K562 (cell line): ENCODE measurements around the gene TBC1D17. TPM values are rescaled to one million over a fixed set of nuclear protein-coding genes. Genes with fewer than 3 reads are reported as not detected.

Source experiments
- AFF4 ChIP-seq: sonication (generic); formaldehyde crosslinking; IDR thresholded peaks from 2 replicates; pipeline ENCODE4 v1.8.0; 2023; ENCODE audit warnings: mild to moderate bottlenecking, missing genetic modification reagents
- EGR1 ChIP-seq: fragments of 450-650 bp; conservative IDR thresholded peaks from 2 replicates; pipeline ENCODE4 v1.6.1; 2017; ENCODE audit warnings: mild to moderate bottlenecking
- ETV1 ChIP-seq: fragments of 450-650 bp; conservative IDR thresholded peaks from 2 replicates; pipeline ENCODE4 v1.6.1; 2016; ENCODE audit warnings: missing genetic modification characterization, control low read depth, low read depth, missing compliant biosample characterization
- FOSL1 ChIP-seq: fragments of 200-800 bp; sonication (Bioruptor generic); conservative IDR thresholded peaks from 2 replicates; pipeline ENCODE4 v1.6.1; 2016; ENCODE audit warnings: missing genetic modification characterization, missing compliant biosample characterization
- FOXA3 ChIP-seq, 2 experiments: fragments of 450-650 bp in 1 of 2; sonication (generic) in 1 of 2; formaldehyde crosslinking; IDR thresholded peaks in 1 of 2; conservative IDR thresholded peaks in 1 of 2; 2 replicates each; pipeline versions ENCODE4 v1.4.0 to v1.8.0; 2020 to 2022; ENCODE audit warnings: mild to moderate bottlenecking in 2 of 2, missing genetic modification reagents in 1 of 2
- GATA2 ChIP-seq: sonication (generic); formaldehyde crosslinking; IDR thresholded peaks from 2 replicates; pipeline ENCODE4 v1.4.0; 2020; ENCODE audit warnings: mild to moderate bottlenecking, missing genetic modification reagents
- ID3 ChIP-seq, 2 experiments: fragments of 250-450 bp in 1 of 2; fragments of 450-650 bp in 1 of 2; sonication (Bioruptor Pico) in 1 of 2; IDR thresholded peaks; 2 replicates each; pipeline versions ENCODE4 v1.6.1 to v1.8.0; 2016 to 2021; ENCODE audit warnings: mild to moderate bottlenecking in 2 of 2, moderate library complexity in 2 of 2, missing compliant biosample characterization in 1 of 2, missing genetic modification characterization in 1 of 2
- NFYB ChIP-seq: IDR thresholded peaks from 2 replicates; pipeline ENCODE4 v1.6.1; 2011; ENCODE audit warnings: mild to moderate bottlenecking, moderate library complexity; ENCODE audit not compliant: insufficient read length; ENCODE audit errors: extremely low read depth
- PHB2 ChIP-seq: fragments of 450-650 bp; IDR thresholded peaks from 2 replicates; pipeline ENCODE4 v1.6.1; 2017; ENCODE audit warnings: low read depth
- POLR2G ChIP-seq: fragments of 200-400 bp; formaldehyde crosslinking; IDR thresholded peaks from 2 replicates; pipeline ENCODE4 v1.6.1; 2017; ENCODE audit warnings: low read depth, mild to moderate bottlenecking, antibody characterized with exemption, low read length, moderate library complexity
- RBM15 ChIP-seq: fragments of 200-400 bp; formaldehyde crosslinking; IDR thresholded peaks from 2 replicates; pipeline ENCODE4 v1.6.1; 2018; ENCODE audit warnings: mild to moderate bottlenecking, low read length, moderate library complexity; ENCODE audit not compliant: insufficient read depth
- SMAD2 ChIP-seq: fragments of 150-350 bp; IDR thresholded peaks from 2 replicates; pipeline ENCODE4 v1.6.1; 2014; ENCODE audit warnings: low read depth, mild to moderate bottlenecking, low read length
- U2AF2 ChIP-seq: fragments of 200-400 bp; formaldehyde crosslinking; optimal IDR thresholded peaks from 2 replicates; pipeline ENCODE3; 2017; ENCODE audit warnings: low read depth, mild to moderate bottlenecking, low read length
- ZEB2 ChIP-seq: fragments of 450-650 bp; IDR thresholded peaks from 2 replicates; pipeline ENCODE4 v1.6.1; 2016
- ZNF24 ChIP-seq: fragments of 450-650 bp; IDR thresholded peaks from 2 replicates; pipeline ENCODE4 v1.6.1; 2016
- ZNF311 ChIP-seq: fragments of 250-450 bp; sonication (Bioruptor Pico); IDR thresholded peaks from 2 replicates; pipeline ENCODE4 v1.4.0; 2020; ENCODE audit warnings: mild to moderate bottlenecking, moderate library complexity
- polyA plus RNA-seq, 8 experiments: library from polyadenylated mRNA; depleted of rRNA in 4 of 8; stranded (reverse) in 5 of 8; unstranded in 3 of 8; fragments of >200 nt; fragmentation: Nextera tagmentation in 2 of 8; fragmentation: Illumina TruSeq in 1 of 8; extraction: Ambion mirVana in 2 of 8; extraction: Trizol in 1 of 8; gene quantifications; 2 replicates each; pipeline versions ENCODE4 v1.2.1 to v1.2.3, GENCODE V29; 2011 to 2014; ENCODE audit warnings: inconsistent platforms in 1 of 8, missing spikeins in 1 of 8
- total RNA-seq, 7 experiments: library from RNA; depleted of rRNA in 6 of 7; stranded (reverse); fragments of >200 nt in 6 of 7; fragmentation: Illumina TruSeq in 2 of 7; extraction: Trizol in 2 of 7; gene quantifications; 2 replicates each; pipeline versions ENCODE4 v1.2.1 to v1.2.3, GENCODE V29; 2011 to 2021; ENCODE audit warnings: low replicate concordance in 1 of 7
- TF ChIP-seq, protein P1 (sequence below): fragments of 250-450 bp; sonication (Bioruptor Pico); IDR thresholded peaks from 2 replicates; pipeline ENCODE4 v1.4.0; 2020; ENCODE audit warnings: borderline replicate concordance
- TF ChIP-seq, protein P2 (sequence below): IDR thresholded peaks from 2 replicates; pipeline ENCODE4 v1.6.1; 2014; ENCODE audit warnings: antibody characterized with exemption
- TF ChIP-seq, protein P3 (sequence below): sonication (generic); formaldehyde crosslinking; IDR thresholded peaks from 2 replicates; pipeline ENCODE4 v1.5.0; 2020; ENCODE audit warnings: missing genetic modification reagents

The TBC1D17 gene
- total and polyA plus RNA-seq, 9 of the 15 experiments (the other 6 are each of a cell fraction or from before 2014, with no cell fraction given), result 0.42 to 16.0 (median 3.8) TPM

- TF ChIP-seq, protein P1, sequence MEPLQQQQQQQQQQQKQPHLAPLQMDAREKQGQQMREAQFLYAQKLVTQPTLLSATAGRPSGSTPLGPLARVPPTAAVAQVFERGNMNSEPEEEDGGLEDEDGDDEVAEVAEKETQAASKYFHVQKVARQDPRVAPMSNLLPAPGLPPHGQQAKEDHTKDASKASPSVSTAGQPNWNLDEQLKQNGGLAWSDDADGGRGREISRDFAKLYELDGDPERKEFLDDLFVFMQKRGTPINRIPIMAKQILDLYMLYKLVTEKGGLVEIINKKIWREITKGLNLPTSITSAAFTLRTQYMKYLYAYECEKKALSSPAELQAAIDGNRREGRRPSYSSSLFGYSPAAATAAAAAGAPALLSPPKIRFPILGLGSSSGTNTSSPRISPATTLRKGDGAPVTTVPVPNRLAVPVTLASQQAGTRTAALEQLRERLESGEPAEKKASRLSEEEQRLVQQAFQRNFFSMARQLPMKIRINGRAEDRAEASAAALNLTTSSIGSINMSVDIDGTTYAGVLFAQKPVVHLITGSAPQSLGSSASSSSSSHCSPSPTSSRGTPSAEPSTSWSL (CRISPR knock-in tag), result no peak
- TF ChIP-seq, protein P2, sequence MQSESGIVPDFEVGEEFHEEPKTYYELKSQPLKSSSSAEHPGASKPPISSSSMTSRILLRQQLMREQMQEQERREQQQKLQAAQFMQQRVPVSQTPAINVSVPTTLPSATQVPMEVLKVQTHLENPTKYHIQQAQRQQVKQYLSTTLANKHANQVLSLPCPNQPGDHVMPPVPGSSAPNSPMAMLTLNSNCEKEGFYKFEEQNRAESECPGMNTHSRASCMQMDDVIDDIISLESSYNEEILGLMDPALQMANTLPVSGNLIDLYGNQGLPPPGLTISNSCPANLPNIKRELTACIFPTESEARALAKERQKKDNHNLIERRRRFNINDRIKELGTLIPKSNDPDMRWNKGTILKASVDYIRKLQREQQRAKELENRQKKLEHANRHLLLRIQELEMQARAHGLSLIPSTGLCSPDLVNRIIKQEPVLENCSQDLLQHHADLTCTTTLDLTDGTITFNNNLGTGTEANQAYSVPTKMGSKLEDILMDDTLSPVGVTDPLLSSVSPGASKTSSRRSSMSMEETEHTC, result no peak
- TF ChIP-seq ZNF24 (no peak), U2AF2 (no peak), ETV1 (tag) (no peak), RBM15 (no peak), ID3 (CRISPR knock-in tag; IDR thresholded peaks at IDR 0.05) (no peak), ID3 (tag; IDR thresholded peaks at IDR 0.05) (no peak), SMAD2 (no peak), FOXA3 (CRISPR knock-in tag; conservative IDR thresholded peaks at IDR 0.05 in 1 of 2, IDR thresholded peaks at IDR 0.05 in 1 of 2) (no peak), NFYB (peak; percentile 64), FOSL1 (tag) (no peak), POLR2G (no peak), EGR1 (no peak), ZEB2 (no peak), ZNF311 (CRISPR knock-in tag) (no peak), AFF4 (no peak), GATA2 (CRISPR knock-in tag) (no peak), PHB2 (no peak)
- TF ChIP-seq, protein P3, sequence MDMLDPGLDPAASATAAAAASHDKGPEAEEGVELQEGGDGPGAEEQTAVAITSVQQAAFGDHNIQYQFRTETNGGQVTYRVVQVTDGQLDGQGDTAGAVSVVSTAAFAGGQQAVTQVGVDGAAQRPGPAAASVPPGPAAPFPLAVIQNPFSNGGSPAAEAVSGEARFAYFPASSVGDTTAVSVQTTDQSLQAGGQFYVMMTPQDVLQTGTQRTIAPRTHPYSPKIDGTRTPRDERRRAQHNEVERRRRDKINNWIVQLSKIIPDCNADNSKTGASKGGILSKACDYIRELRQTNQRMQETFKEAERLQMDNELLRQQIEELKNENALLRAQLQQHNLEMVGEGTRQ (CRISPR knock-in tag), result peak; percentile 57
These were observed 4.3 kb downstream of the TBC1D17 start (continued) for GRCh38 chr19:49881672-49882394.
